ENCODE measurements around the gene KDM2B.
A peak's percentile ranks its signal among the peaks of the same experiment; 100 is the strongest.

Gene KDM2B

GRCh38 chr12:121453629-121454028 is 127.2 kb downstream of the KDM2B start:
- DNase-seq: no peak

GRCh38 chr12:121452985-121453360 is 127.8 kb downstream of the KDM2B start:
- no peak for DNase-seq

GRCh38 chr12:121452340-121452984 is 128.4 kb downstream of the KDM2B start:
- no peak for DNase-seq

- no peak for DNase-seq
Measured at GRCh38 chr12:121451961-121452339, 128.9 kb downstream of the KDM2B start.

- DNase-seq: no peak
Measured at GRCh38 chr12:121448771-121449315, 132.0 kb downstream of the KDM2B start.

- no peak for DNase-seq
Measured at GRCh38 chr12:121446750-121447149, 134.1 kb downstream of the KDM2B start.

GRCh38 chr12:121444842-121445202 is 136.0 kb downstream of the KDM2B start:
- DNase-seq: no peak

- DNase-seq: no peak
Measured at GRCh38 chr12:121443911-121444841, 136.6 kb downstream of the KDM2B start.

GRCh38 chr12:121443193-121443870 is 137.5 kb downstream of the KDM2B start:
- DNase-seq: peak; percentile 77

GRCh38 chr12:121442028-121442948 is 138.5 kb downstream of the KDM2B start:
- no peak for DNase-seq

- DNase-seq: no peak
Measured at GRCh38 chr12:121441555-121441954, 139.3 kb downstream of the KDM2B start.

- DNase-seq: no peak
Measured at GRCh38 chr12:121440768-121441167, 140.1 kb downstream of the KDM2B start.

- no peak for DNase-seq
Measured at GRCh38 chr12:121439715-121440114, 141.1 kb downstream of the KDM2B start.

- DNase-seq: no peak
Measured at GRCh38 chr12:121438905-121439304, 141.9 kb downstream of the KDM2B start.

GRCh38 chr12:121436706-121437105 is 144.1 kb downstream of the KDM2B start:
- no peak for DNase-seq

GRCh38 chr12:121432740-121433480 is 147.9 kb downstream of the KDM2B start:
- DNase-seq: no peak

- DNase-seq: no peak
Measured at GRCh38 chr12:121430833-121431415, 149.9 kb downstream of the KDM2B start.

GRCh38 chr12:121428883-121429282 is 151.9 kb downstream of the KDM2B start:
- no peak for DNase-seq

GRCh38 chr12:121427556-121428050 is 153.2 kb downstream of the KDM2B start:
- DNase-seq: no peak

GRCh38 chr12:121424624-121424975 is 156.2 kb downstream of the KDM2B start:
- DNase-seq: no peak
